Body of pancreas (tissue), 4 donors: ENCODE data around the gene MED27.

ENCODE experiments used
- CTCF ChIP-seq, 7 experiments: fragments of 450-650 bp in 4 of 7; fragments of 200-600 bp in 3 of 7; sonication (generic) in 3 of 7; IDR thresholded peaks; one replicate each; pipeline ENCODE4 v1.5.1; 2016 to 2019; ENCODE audit warnings: antibody characterized with exemption in 7 of 7
- POLR2A ChIP-seq, 3 donors: fragments of 450-650 bp; IDR thresholded peaks; one replicate each; pipeline ENCODE4 v1.6.1; 2016; ENCODE audit warnings: antibody characterized with exemption in 3 of 3, mild to moderate bottlenecking in 2 of 3

DNA sequence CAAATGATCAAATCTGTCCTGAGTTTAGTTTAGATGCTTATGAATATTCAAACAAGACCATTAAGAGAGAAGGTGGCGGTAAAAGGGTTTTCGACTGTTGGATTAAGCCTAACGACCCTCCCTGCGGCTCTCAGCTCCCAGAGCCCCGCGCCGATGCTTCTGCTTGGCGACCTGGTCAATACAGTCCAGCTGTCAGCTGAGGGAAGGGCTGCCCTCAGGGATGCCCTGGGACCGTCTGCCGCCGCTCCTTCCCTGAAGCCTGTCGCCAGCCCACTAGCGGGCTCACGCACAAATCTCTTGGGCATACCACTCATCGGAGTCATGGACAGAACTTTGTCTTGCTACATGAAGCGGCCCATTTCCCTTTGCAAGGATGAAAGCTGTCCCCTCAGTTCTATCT is 203.2 kb downstream of the MED27 start:
- TF ChIP-seq CTCF (IDR thresholded peaks at IDR 0.05): no peak
- no peak for TF ChIP-seq POLR2A (IDR thresholded peaks at IDR 0.05)
